C4-2B (cell line): ENCODE data around the gene PBRM1.

ENCODE experiments used
- H3K27ac ChIP-seq: fragments of 450-650 bp; 2 replicates; pipeline ENCODE4 v1.5.1; 2017
- CTCF ChIP-seq: fragments of 450-650 bp; conservative IDR thresholded peaks from 2 replicates; pipeline ENCODE4 v1.5.1; 2017; ENCODE audit warnings: mild to moderate bottlenecking
- ZFX ChIP-seq: fragments of 450-650 bp; IDR thresholded peaks from 2 replicates; pipeline ENCODE4 v1.6.1; 2017

The PBRM1 gene

GRCh38 chr3:52685285-52685708, 416 bp downstream of the PBRM1 start:
- peak overlapping the region; percentile 93 for H3K27ac ChIP-seq
- no peak for TF ChIP-seq ZFX
- no peak for TF ChIP-seq CTCF

- H3K27ac ChIP-seq: no peak overlapping the region; the same call in 1 of the 2 replicates
Measured at GRCh38 chr3:52684184-52684583, 1.5 kb downstream of the PBRM1 start.

GRCh38 chr3:52683611-52684010, 2.1 kb downstream of the PBRM1 start:
- TF ChIP-seq ZFX: no peak
- no peak for TF ChIP-seq CTCF
- peak overlapping the region; percentile 16 for H3K27ac ChIP-seq

More at GRCh38 chr3:52684184-52684583, 1.5 kb downstream of the PBRM1 start:
- TF ChIP-seq ZFX: no peak
- TF ChIP-seq CTCF: no peak

GRCh38 chr3:52682016-52682415, 3.7 kb downstream of the PBRM1 start:
- peak; percentile 22 for TF ChIP-seq CTCF
- TF ChIP-seq ZFX: no peak
- no peak overlapping the region for H3K27ac ChIP-seq

GRCh38 chr3:52681596-52681995, 4.1 kb downstream of the PBRM1 start:
- TF ChIP-seq ZFX: no peak
- no peak for TF ChIP-seq CTCF
- no peak overlapping the region for H3K27ac ChIP-seq

- TF ChIP-seq ZFX (no peak), CTCF (no peak)
- no peak overlapping the region; the same call in 1 of the 2 replicates for H3K27ac ChIP-seq
Measured at GRCh38 chr3:52679811-52680210, 5.9 kb downstream of the PBRM1 start.

GRCh38 chr3:52679199-52679538, 6.5 kb downstream of the PBRM1 start:
- no peak for TF ChIP-seq CTCF
- TF ChIP-seq ZFX: no peak
- no peak overlapping the region; the same call in 1 of the 2 replicates for H3K27ac ChIP-seq
